ENCODE measurements around the gene TXNRD1.

- no peak for TF ChIP-seq CTCF (IDR thresholded peaks at IDR 0.05)
- TF ChIP-seq EP300 (IDR thresholded peaks at IDR 0.05): no peak
Observed at GRCh38 chr12:104319028-104319427, 103.4 kb downstream of the TXNRD1 start.
